Effector CD8-positive, alpha-beta T cell (primary cell): ENCODE results near the gene TBX18.

Source experiments
- DNase-seq: peaks from one replicate; lab custom pipeline; 2025; lab: John Stamatoyannopoulos, UW

TBX18 gene

GRCh38 chr6:84772428-84773132 lies 8.2 kb upstream of the TBX18 start:
- no peak for DNase-seq

- no peak for DNase-seq
Observed at GRCh38 chr6:84771756-84772356, 7.5 kb upstream of the TBX18 start.

GRCh38 chr6:84771125-84771755 lies 6.8 kb upstream of the TBX18 start:
- no peak for DNase-seq

GRCh38 chr6:84770521-84770920 lies 6.1 kb upstream of the TBX18 start:
- no peak for DNase-seq

- no peak for DNase-seq
Observed at GRCh38 chr6:84769306-84769705, 4.9 kb upstream of the TBX18 start.

GRCh38 chr6:84768442-84769174 lies 4.2 kb upstream of the TBX18 start:
- DNase-seq, result no peak

- DNase-seq, result no peak
Observed at GRCh38 chr6:84767526-84768201, 3.3 kb upstream of the TBX18 start.

- no peak for DNase-seq
Observed at GRCh38 chr6:84766799-84767525, 2.6 kb upstream of the TBX18 start.

- DNase-seq, result no peak
Observed at GRCh38 chr6:84766118-84766798, 1.9 kb upstream of the TBX18 start.

GRCh38 chr6:84763886-84764331 lies 489 bp downstream of the TBX18 start:
- no peak for DNase-seq

GRCh38 chr6:84763003-84763885 lies 1.2 kb downstream of the TBX18 start:
- no peak for DNase-seq

- no peak for DNase-seq
Observed at GRCh38 chr6:84762220-84763002, 2.0 kb downstream of the TBX18 start.

GRCh38 chr6:84758486-84758885 lies 5.9 kb downstream of the TBX18 start:
- no peak for DNase-seq

- no peak for DNase-seq
Observed at GRCh38 chr6:84756877-84757276, 7.5 kb downstream of the TBX18 start.

- no peak for DNase-seq
Observed at GRCh38 chr6:84756466-84756865, 7.9 kb downstream of the TBX18 start.

GRCh38 chr6:84753173-84753572 lies 11.2 kb downstream of the TBX18 start:
- DNase-seq, result no peak

- no peak for DNase-seq
Observed at GRCh38 chr6:84752118-84752850, 12.1 kb downstream of the TBX18 start.

- DNase-seq, result no peak
Observed at GRCh38 chr6:84749181-84749580, 15.2 kb downstream of the TBX18 start.
